ENCODE data around the gene LRRC4C. TPM values are rescaled to one million over a fixed set of nuclear protein-coding genes. Genes with fewer than 3 reads are reported as not detected.

The LRRC4C gene
- total RNA-seq (2022; extraction: Qiagen RNA extraction) = not detected in 5 replicates

GRCh38 chr11:41459465-41460401, at the start of gene LRRC4C:
Gene LRRC4C (minus strand): TSS chr11:41459652.

